ENCODE measurements around the gene LHFPL3.

LHFPL3 gene

GRCh38 chr7:104943502-104944343, 615.3 kb downstream of the LHFPL3 start:
- no peak for DNase-seq

GRCh38 chr7:104945599-104945956, 617.2 kb downstream of the LHFPL3 start:
- no peak for DNase-seq

- DNase-seq = no peak
These were observed 617.9 kb downstream of the LHFPL3 start for GRCh38 chr7:104946338-104946737.

- no peak for DNase-seq
These were observed 621.6 kb downstream of the LHFPL3 start for GRCh38 chr7:104950006-104950405.

GRCh38 chr7:104950754-104951153, 622.4 kb downstream of the LHFPL3 start:
- DNase-seq = no peak

GRCh38 chr7:104951546-104951945, 623.1 kb downstream of the LHFPL3 start:
- DNase-seq = no peak

GRCh38 chr7:104955276-104955675, 626.9 kb downstream of the LHFPL3 start:
- no peak for DNase-seq

Measured in SIG-M5 (cell line).